AG04449 (cell line): ENCODE results near the gene BFSP1.
A peak's percentile ranks its signal among the peaks of the same experiment; 100 is the strongest.

Source experiments
- CTCF ChIA-PET: fragments of 350-600 bp; formaldehyde crosslinking; extraction: SDS; loops from one replicate; lab custom pipeline; 2021; ENCODE audit warnings: antibody characterized with exemption; lab: Yijun Ruan, JAX
- POLR2A ChIA-PET: fragments of 400-600, 350-600 bp; formaldehyde crosslinking; extraction: SDS; loops from one replicate; lab custom pipeline; 2020; ENCODE audit warnings: antibody characterized with exemption, inconsistent platforms; lab: Yijun Ruan, JAX
- DNase-seq: peaks from one replicate; pipeline ENCODE4 v3.0.0-alpha.2; 2010; ENCODE audit warnings: low read depth, low spot score
- H3K4me3 ChIP-seq: 2 replicates; pipeline ENCODE4 v1.5.1; 2011; ENCODE audit warnings: low read depth, mild to moderate bottlenecking, control low read depth, low read length
- TF ChIP-seq, protein P1 (sequence below): IDR thresholded peaks from one replicate; pipeline ENCODE4 v1.5.1; 2011; ENCODE audit warnings: mild to moderate bottlenecking, moderate library complexity, low read length, control low read depth, inconsistent platforms; ENCODE audit not compliant: insufficient read depth; ENCODE audit errors: missing control alignments

The BFSP1 gene

DNA sequence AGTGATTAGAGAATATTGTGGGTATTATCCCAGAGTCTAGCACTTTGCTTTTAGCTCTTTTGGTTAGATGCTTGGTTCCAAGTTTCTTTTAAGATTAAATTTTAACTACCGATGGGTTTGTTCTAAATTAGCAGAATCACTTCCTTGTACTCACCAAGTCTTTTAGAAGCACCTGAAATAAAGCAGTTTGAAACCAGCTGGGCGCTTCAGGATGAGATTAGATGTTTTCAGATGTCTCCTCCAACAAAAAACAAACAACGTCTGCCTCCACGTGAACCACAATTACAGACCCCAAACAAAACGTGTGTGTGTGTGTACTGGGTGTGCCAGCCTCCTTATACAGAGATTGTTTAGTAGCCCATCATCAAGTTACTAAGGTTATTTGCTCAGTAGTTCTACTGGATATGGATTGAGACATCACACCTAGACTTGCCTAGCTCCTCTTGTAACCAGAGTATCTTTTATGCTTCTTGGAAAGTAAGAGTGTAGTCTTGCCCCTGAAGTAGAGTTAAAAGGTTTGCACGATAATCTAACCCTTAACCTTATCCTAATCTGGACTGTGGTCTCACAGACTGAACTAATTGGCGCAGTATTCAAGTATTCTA is 41.0 kb upstream of the BFSP1 start:
- DNase-seq: no peak
- POLR2A ChIA-PET: interaction anchor here (1.0 to 3.2 kb wide), 3 partner anchors 11 to 30 kb away, joined by 3 to 26 read pairs (median 3); no protein-coding TSS in a partner anchor
- peak overlapping the region; percentile 82 for H3K4me3 ChIP-seq
- TF ChIP-seq, protein P1, sequence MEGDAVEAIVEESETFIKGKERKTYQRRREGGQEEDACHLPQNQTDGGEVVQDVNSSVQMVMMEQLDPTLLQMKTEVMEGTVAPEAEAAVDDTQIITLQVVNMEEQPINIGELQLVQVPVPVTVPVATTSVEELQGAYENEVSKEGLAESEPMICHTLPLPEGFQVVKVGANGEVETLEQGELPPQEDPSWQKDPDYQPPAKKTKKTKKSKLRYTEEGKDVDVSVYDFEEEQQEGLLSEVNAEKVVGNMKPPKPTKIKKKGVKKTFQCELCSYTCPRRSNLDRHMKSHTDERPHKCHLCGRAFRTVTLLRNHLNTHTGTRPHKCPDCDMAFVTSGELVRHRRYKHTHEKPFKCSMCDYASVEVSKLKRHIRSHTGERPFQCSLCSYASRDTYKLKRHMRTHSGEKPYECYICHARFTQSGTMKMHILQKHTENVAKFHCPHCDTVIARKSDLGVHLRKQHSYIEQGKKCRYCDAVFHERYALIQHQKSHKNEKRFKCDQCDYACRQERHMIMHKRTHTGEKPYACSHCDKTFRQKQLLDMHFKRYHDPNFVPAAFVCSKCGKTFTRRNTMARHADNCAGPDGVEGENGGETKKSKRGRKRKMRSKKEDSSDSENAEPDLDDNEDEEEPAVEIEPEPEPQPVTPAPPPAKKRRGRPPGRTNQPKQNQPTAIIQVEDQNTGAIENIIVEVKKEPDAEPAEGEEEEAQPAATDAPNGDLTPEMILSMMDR: no peak
- CTCF ChIA-PET: interaction anchor here (0.8 to 5.8 kb wide), 6 partner anchors 9 to 35 kb away, joined by 3 to 43 read pairs (median 4); no protein-coding TSS in a partner anchor

DNA sequence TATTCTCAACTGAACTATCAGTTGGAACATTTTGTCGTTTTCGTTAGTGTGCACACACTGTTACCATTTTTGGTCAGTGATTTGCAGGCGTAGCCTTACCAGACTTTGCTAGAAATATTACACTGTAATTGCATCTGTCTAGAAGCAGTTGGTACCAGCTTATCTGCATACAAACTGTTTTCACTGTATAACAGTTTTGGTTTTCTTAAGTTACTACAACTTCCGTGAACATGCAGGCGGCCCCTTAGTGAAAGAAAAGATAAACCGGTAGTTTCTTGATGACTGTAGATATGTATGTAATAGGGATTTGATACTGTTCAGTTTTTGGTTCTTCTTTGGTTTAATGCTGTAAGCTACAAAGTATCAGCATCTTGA is 40.0 kb upstream of the BFSP1 start:
- CTCF ChIA-PET: interaction anchor here (0.9 to 5.8 kb wide), 8 partner anchors 10 to 425 kb away, joined by 3 to 43 read pairs (median 6); no protein-coding TSS in a partner anchor
- TF ChIP-seq, protein P1: no peak
- no peak for DNase-seq
- POLR2A ChIA-PET: interaction anchor here (1.4 to 3.2 kb wide), 4 partner anchors 9 to 29 kb away, joined by 3 to 26 read pairs (median 20); no protein-coding TSS in a partner anchor
- H3K4me3 ChIP-seq: peak overlapping the region; percentile 82

DNA sequence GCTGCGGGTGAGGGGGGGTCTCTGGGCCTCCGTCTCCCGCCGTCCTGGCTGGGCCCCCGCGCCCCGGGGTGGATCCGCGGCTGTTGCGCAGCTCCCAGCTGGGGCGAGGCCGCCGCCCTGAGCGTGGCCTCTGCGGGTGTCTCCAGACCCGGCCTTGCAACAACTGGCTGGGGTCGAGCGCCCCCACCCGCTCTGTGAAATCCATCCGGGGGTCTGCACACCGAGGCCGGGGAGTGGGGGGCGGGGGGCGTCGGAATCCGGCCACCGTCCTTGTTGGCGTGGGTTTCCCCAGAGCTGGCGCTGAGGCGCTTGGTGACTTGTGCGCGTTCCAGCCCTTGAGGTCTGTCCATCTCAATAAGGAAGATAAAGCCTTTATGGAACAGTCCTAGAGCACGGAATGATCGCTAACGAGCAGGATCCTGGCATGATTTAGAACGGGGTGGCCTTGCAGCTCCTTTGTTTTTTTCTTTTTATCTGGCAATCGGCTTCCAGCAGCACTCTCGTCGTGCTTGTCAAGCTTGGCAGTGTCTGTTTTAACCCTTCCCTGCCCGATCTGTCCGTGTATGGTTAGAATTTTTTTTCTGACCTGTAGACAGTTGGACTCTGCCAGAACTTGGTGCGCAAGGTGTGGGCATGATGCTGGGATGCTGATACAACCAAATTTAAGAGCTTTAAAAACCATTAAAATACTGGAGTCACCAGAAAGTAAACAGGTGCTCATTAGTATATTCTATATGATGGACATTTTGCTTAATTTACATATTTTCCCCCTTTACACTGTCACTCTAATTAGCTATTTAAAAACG is 39.4 kb upstream of the BFSP1 start:
- TF ChIP-seq, protein P1: no peak
- CTCF ChIA-PET: interaction anchor here (0.9 to 5.8 kb wide), 7 partner anchors 9 to 426 kb away, joined by 3 to 43 read pairs (median 8); no protein-coding TSS in a partner anchor
- peak overlapping the region; percentile 82 for H3K4me3 ChIP-seq
- DNase-seq: no peak
- POLR2A ChIA-PET: interaction anchor here (0.8 to 3.2 kb wide), 18 partner anchors 9 to 398 kb away, joined by 3 to 26 read pairs (median 4); partner anchors contain the start of genes BFSP1, MGME1 and SNX5

DNA sequence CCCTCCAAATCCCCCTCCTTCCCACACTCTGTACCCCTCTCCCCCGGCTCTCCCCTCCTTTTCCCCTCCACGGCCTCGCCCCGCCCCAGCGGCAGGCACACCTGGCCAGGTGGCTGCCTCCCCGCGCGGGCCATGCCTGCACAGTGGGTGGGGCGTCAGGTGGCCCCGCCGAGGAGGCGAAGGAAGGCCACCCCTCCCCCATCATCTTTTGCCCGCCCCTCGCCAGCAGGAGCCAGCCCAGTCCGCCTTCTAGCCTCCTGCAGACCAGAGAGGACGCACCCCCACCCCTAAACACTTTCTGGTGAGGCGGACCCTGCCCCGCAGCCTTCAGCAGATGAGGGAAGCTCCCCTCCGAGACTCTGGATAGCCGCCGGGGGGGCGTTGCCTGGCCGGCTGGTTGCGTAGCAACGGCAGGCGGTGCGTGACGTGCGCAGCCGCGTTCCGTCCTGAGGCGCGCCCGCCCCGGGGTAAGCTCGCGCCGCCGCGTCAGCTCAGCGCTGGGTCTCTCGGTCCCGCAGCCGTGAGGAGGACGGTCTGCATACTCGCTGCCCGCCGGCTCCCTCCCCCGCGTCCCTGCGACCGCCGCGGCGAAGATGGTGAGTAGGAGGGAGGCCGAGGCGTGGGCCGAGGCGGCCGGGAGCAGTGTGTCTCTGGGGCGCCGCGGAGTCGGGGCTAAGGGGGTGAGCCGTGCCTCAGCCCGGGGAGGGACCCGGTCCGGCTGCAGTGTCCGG is 38.6 kb upstream of the BFSP1 start, which contains the start of gene DSTN:
DSTN (plus strand) TSS at position 460 of the 731 bp plus-strand sequence; CDS start at position 594, 134 bp downstream.
- ChIA-PET CTCF (interaction anchor here (1.4 to 5.8 kb wide), 5 partner anchors 10 to 427 kb away, joined by 3 to 43 read pairs (median 10); no protein-coding TSS in a partner anchor), POLR2A (interaction anchor here (0.6 to 3.2 kb wide), 20 partner anchors 10 to 398 kb away, joined by 3 to 26 read pairs (median 4); partner anchors contain the start of genes BFSP1, MGME1 and SNX5)
- peak within 1 kb of the TSS; percentile 82 for H3K4me3 ChIP-seq
- TF ChIP-seq, protein P1: no peak
- peak; percentile 86 for DNase-seq

DNA sequence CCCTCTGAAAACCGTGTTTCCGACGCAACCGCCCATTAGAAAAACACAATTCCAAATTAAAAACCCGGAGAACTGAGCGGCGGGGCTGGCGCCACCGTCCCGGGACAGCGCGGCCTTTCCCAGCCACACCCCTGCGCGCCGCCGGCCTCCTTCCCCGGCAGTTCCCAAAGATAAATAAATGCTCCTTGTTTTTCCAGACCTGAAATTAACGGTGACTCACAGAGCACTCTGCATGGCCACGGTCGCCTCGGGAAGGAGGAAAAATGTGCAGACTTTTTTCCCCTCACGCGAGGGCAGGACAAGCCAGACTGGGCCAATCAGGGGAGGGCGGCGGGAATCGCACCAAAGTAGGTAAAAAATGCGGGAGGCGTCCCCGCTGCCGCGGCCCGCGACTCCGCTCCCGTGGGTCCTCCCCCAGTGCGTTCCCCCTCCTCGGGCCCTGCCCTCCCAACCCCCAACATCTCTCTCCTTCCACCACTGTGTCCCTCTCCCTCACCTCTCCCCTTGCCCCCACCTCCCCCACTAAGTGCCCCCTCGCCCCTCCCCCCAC is 37.9 kb upstream of the BFSP1 start:
- CTCF ChIA-PET: no interaction called here
- DNase-seq: peak; percentile 95
- POLR2A ChIA-PET: interaction anchor here (0.7 to 3.2 kb wide), 9 partner anchors 11 to 399 kb away, joined by 3 to 26 read pairs (median 5); partner anchors contain the start of genes MGME1 and SNX5
- H3K4me3 ChIP-seq: peak overlapping the region; percentile 82
- TF ChIP-seq, protein P1: no peak
